Smooth muscle cell (in vitro differentiated cells): ENCODE measurements around the gene UTP25. TPM values are rescaled to one million over a fixed set of nuclear protein-coding genes. Genes with fewer than 3 reads are reported as not detected.

ENCODE experiments used
- DNase-seq: peaks from one replicate; lab custom pipeline; 2025; ENCODE audit not compliant: unreplicated experiment; lab: John Stamatoyannopoulos, UW
- H2AFZ ChIP-seq: fragments of 200-600 bp; sonication (generic); 2 replicates; pipeline ENCODE4 v1.6.0; 2016; ENCODE audit warnings: antibody characterized with exemption, low read depth, mild to moderate bottlenecking
- H3F3A ChIP-seq: fragments of 200-600 bp; sonication (generic); 2 replicates; pipeline ENCODE4 v1.6.0; 2017; ENCODE audit warnings: antibody characterized with exemption, low read depth
- H3K27ac ChIP-seq: fragments of 200-600 bp; sonication (generic); 2 replicates; pipeline ENCODE4 v1.5.1; 2016; ENCODE audit warnings: low read depth, mild to moderate bottlenecking
- H3K27me3 ChIP-seq: fragments of 200-600 bp; sonication (generic); 2 replicates; pipeline ENCODE4 v1.6.1; 2016; ENCODE audit warnings: low read depth, mild to moderate bottlenecking
- H3K36me3 ChIP-seq: fragments of 200-600 bp; sonication (generic); 2 replicates; pipeline ENCODE4 v1.5.1; 2016; ENCODE audit warnings: low read depth
- H3K4me1 ChIP-seq: fragments of 200-600 bp; sonication (generic); 2 replicates; pipeline ENCODE4 v1.5.1; 2016; ENCODE audit warnings: low read depth
- H3K4me2 ChIP-seq: fragments of 200-600 bp; sonication (generic); 2 replicates; pipeline ENCODE4 v1.6.0; 2016; ENCODE audit warnings: mild to moderate bottlenecking
- H3K4me3 ChIP-seq: fragments of 200-600 bp; sonication (generic); 2 replicates; pipeline ENCODE4 v1.5.1; 2016; ENCODE audit warnings: mild to moderate bottlenecking
- H3K79me2 ChIP-seq: fragments of 200-600 bp; sonication (generic); 2 replicates; pipeline ENCODE4 v1.6.0; 2016; ENCODE audit warnings: low read depth, mild to moderate bottlenecking
- H3K9ac ChIP-seq: fragments of 200-600 bp; sonication (generic); 2 replicates; pipeline ENCODE4 v1.6.0; 2016; ENCODE audit warnings: low read depth
- H3K9me3 ChIP-seq: fragments of 200-600 bp; sonication (generic); replicated peaks from 2 replicates; pipeline ENCODE4 v1.5.1; 2016; ENCODE audit warnings: low read depth
- H4K20me1 ChIP-seq: fragments of 200-600 bp; sonication (generic); 2 replicates; pipeline ENCODE4 v1.6.0; 2016; ENCODE audit warnings: low read depth
- WGBS: methylation state at CpG from one replicate; pipeline ENCODE4 v1.1.7; 2016; ENCODE audit warnings: low lambda C conversion rate; 5-methylcytosine and 5-hydroxymethylcytosine counted together
- polyA plus RNA-seq: library from polyadenylated mRNA; unstranded; fragments of >200 nt; fragmentation: Nextera tagmentation; extraction: Ambion mirVana; gene quantifications from 2 replicates; pipeline ENCODE4 v1.2.1, GENCODE V29; 2016
- total RNA-seq: library from RNA; depleted of rRNA; stranded (reverse); fragments of >200 nt; gene quantifications from 2 replicates; pipeline ENCODE4 v1.2.3, GENCODE V29; 2014
- TF ChIP-seq, protein P1 (sequence below): fragments of 200-600 bp; sonication (generic); IDR thresholded peaks from 2 replicates; pipeline ENCODE4 v1.5.1; 2017; ENCODE audit warnings: borderline replicate concordance, mild to moderate bottlenecking, antibody characterized with exemption; ENCODE audit not compliant: insufficient read depth, poor library complexity, severe bottlenecking

The UTP25 gene
- total and polyA plus RNA-seq, 2 experiments from 2014 or later: 2.9 to 6.2 TPM

DNA sequence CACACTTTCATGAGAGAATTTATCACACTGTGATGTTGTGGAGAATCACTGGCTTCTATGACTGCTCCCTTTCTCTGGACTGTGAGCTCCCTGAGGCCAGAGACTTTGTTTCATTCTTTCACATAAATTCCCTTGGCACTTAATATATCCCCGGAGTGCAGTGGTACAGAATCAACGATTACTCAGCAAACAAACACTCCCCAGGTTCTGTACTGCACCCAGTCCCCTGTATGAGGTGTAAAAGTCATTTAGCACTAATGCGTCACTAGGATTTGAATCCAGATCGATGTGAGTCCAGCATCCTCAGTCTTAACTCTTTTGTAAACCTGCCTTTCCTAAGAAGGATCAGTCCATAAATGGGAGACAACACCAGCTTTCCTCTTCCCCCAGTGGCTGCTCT lies 6.8 kb upstream of the UTP25 start:
- no peaks in the 10 kb centered on the region for H3K36me3 ChIP-seq
- H3F3A ChIP-seq: no peaks in the 10 kb centered on the region
- no peaks in the 10 kb centered on the region for H4K20me1 ChIP-seq
- no peaks in the 10 kb centered on the region for H3K79me2 ChIP-seq
- H3K4me3 ChIP-seq: no peak overlapping the region
- DNase-seq: no peak
- peaks cover 9% of the 10 kb centered on the region for H3K27me3 ChIP-seq
- TF ChIP-seq, protein P1, sequence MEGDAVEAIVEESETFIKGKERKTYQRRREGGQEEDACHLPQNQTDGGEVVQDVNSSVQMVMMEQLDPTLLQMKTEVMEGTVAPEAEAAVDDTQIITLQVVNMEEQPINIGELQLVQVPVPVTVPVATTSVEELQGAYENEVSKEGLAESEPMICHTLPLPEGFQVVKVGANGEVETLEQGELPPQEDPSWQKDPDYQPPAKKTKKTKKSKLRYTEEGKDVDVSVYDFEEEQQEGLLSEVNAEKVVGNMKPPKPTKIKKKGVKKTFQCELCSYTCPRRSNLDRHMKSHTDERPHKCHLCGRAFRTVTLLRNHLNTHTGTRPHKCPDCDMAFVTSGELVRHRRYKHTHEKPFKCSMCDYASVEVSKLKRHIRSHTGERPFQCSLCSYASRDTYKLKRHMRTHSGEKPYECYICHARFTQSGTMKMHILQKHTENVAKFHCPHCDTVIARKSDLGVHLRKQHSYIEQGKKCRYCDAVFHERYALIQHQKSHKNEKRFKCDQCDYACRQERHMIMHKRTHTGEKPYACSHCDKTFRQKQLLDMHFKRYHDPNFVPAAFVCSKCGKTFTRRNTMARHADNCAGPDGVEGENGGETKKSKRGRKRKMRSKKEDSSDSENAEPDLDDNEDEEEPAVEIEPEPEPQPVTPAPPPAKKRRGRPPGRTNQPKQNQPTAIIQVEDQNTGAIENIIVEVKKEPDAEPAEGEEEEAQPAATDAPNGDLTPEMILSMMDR: no peak
- no peak overlapping the region for H3K4me2 ChIP-seq
- H2AFZ ChIP-seq: no peak overlapping the region
- H3K9ac ChIP-seq: no peak overlapping the region
- H3K4me1 ChIP-seq: no peaks in the 10 kb centered on the region
- no peak overlapping the region for H3K27ac ChIP-seq
- H3K9me3 ChIP-seq: no peaks in the 10 kb centered on the region
- WGBS: 83% methylated on average over 4 of the region's 4 CpGs

DNA sequence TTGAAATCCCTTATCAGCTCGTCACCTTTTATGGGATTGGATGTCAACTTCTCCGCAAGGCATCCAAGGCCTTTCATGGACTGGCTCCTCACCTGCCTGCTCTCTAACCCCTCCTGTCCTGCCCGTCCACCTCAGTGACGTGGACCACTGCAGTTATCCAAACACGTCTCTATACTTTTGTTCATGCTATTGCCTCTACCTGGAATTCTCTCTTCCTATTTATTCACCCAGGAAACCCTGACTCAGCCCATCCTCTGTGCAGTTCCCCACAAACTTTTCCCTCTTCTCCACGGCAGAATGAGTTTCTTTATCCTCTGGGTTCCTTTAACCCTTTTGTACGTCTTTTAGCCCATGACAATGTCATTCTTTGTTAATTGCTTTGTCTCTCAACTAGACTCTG lies 5.1 kb upstream of the UTP25 start:
- Histone ChIP-seq H3K4me2 (peak overlapping the region; percentile 10), H2AFZ (peak overlapping the region; percentile 29), H3K36me3 (no peaks in the 10 kb centered on the region), H3K27me3 (peaks cover 9% of the 10 kb centered on the region), H3K4me3 (no peak overlapping the region), H3K9ac (no peak overlapping the region), H3K9me3 (no peaks in the 10 kb centered on the region), H4K20me1 (no peaks in the 10 kb centered on the region), H3F3A (no peaks in the 10 kb centered on the region), H3K27ac (peak overlapping the region; percentile 52), H3K4me1 (no peaks in the 10 kb centered on the region), H3K79me2 (no peaks in the 10 kb centered on the region)
- 70% methylated on average over 7 of the region's 7 CpGs for WGBS
- no peak for DNase-seq
- TF ChIP-seq, protein P1: no peak

DNA sequence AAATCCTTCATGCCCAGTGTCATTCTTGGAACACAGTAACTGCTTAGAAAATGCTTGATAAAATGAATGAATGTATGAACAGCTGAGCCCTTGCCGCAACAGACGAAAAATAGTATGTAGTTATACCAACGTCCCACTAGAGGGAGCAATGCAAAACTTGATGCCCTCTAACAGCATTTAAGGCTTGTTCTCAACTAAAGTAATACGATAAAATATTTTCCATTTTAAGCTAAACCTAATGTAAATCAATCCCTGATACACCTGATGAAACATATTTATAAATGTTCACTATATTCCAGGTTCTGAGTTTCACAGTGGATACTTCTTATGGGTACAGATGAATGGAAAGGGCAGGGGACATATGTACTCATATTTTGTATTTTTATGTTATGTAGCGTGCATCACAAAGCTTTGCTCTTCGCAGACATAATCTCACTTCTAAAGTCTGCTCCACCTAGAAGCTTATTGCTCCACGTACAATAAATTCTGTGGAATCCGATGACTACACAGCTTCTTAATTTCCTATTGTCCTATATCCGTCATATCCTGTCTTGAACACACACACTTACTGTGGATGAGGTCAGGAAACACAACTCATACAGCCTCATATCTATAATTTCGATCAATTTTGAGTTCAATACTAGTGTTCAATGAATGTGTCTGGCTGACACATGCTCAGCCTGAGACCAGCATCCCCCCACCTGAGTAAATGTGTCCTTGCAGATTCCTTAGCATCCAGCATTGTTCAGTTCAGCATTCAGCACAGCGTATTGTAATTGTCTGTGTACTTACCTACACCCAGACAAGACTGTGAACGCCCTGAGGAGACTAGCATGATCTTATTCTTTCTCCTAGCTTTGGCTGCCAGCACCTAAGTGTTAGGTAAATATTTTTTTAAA lies 4.4 kb upstream of the UTP25 start:
- H3F3A ChIP-seq: no peaks in the 10 kb centered on the region
- H3K36me3 ChIP-seq: no peaks in the 10 kb centered on the region
- H3K4me2 ChIP-seq: peak overlapping the region; percentile 10
- H3K27me3 ChIP-seq: peaks cover 9% of the 10 kb centered on the region
- no peaks in the 10 kb centered on the region for H3K4me1 ChIP-seq
- H4K20me1 ChIP-seq: no peaks in the 10 kb centered on the region
- peak overlapping the region; percentile 52 for H3K27ac ChIP-seq
- no peak overlapping the region for H3K4me3 ChIP-seq
- H3K79me2 ChIP-seq: no peaks in the 10 kb centered on the region
- no peaks in the 10 kb centered on the region for H3K9me3 ChIP-seq
- H3K9ac ChIP-seq: peak overlapping the region; percentile 3
- DNase-seq: no peak
- H2AFZ ChIP-seq: peak overlapping the region; percentile 50
- WGBS: 37% methylated on average over 12 of the region's 12 CpGs
- TF ChIP-seq, protein P1: peak; percentile 79
